Choroid plexus epithelial cell (primary cell): ENCODE data around the gene CAPN9.
"Not testable (repeated sequence)": the region's sequence is repeated elsewhere in the genome, so short reads cannot be mapped to it uniquely, and the experiment has no call there.

Experiments
- DNase-seq: peaks from one replicate; pipeline ENCODE4 v3.0.0-alpha.2; 2010; ENCODE audit warnings: low read depth
- H3K4me3 ChIP-seq: 2 replicates; pipeline ENCODE4 v1.5.1; 2011; ENCODE audit warnings: low read depth, mild to moderate bottlenecking, control low read depth, low read length, moderate library complexity
- TF ChIP-seq, protein P1 (sequence below): conservative IDR thresholded peaks from 2 replicates; pipeline ENCODE4 v1.5.1; 2011; ENCODE audit warnings: low read depth, mild to moderate bottlenecking, control low read depth, inconsistent platforms, low read length, moderate library complexity

The CAPN9 gene

DNA sequence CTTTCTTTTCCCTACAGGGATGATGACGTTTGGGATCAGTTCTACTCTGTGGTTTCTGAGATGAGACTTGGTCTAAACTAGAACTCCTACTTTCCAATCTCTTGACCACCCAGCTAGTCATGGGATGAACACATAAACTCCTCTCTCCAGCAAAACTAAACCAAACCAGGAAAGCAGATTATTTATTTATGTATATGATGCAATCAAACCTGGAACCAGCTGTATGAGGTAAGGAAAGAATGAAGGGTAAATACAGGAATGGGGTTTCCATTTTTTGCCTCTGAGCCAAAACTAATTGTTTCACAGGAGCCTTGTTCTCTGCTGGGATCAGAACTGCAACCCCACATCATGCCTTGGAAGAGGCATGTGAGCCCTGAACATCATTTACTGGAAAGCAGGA, 29.9 kb upstream of the CAPN9 start:
- DNase-seq = no peak
- TF ChIP-seq, protein P1, sequence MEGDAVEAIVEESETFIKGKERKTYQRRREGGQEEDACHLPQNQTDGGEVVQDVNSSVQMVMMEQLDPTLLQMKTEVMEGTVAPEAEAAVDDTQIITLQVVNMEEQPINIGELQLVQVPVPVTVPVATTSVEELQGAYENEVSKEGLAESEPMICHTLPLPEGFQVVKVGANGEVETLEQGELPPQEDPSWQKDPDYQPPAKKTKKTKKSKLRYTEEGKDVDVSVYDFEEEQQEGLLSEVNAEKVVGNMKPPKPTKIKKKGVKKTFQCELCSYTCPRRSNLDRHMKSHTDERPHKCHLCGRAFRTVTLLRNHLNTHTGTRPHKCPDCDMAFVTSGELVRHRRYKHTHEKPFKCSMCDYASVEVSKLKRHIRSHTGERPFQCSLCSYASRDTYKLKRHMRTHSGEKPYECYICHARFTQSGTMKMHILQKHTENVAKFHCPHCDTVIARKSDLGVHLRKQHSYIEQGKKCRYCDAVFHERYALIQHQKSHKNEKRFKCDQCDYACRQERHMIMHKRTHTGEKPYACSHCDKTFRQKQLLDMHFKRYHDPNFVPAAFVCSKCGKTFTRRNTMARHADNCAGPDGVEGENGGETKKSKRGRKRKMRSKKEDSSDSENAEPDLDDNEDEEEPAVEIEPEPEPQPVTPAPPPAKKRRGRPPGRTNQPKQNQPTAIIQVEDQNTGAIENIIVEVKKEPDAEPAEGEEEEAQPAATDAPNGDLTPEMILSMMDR = no peak
- no peak overlapping the region for H3K4me3 ChIP-seq

DNA sequence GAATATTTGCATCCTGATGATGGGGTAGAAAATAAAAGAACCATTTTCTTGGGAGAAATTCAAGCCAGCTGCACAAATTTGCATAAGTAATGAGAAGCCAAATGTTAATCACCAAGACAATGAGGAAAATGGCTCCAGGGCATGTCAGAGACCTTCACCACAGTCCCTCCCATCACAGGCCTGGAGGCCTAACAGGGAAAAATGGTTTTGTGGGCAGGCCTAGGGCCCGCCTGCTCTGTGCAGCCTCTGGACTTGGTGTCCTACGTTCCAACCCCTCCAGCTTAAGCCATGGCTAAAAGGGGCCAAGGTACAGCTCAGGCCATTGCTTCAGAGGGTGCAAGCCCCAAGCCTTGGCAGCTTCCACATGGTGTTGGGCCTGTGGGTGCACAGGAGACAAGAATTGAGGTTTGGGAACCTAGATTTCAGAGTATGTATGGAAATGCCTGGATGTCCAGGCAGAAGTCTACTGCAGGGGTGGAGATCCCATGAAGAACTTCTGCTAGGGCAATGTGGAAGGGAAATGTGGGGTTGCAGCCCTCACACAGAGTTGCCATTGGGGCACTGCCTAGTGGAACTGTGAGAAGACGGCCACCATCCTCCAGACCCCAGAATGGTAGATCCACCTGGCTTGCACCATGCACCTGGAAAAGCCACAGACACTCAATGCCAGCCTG, 25.2 kb upstream of the CAPN9 start:
- H3K4me3 ChIP-seq, DNase-seq: not testable (repeated sequence)

DNA sequence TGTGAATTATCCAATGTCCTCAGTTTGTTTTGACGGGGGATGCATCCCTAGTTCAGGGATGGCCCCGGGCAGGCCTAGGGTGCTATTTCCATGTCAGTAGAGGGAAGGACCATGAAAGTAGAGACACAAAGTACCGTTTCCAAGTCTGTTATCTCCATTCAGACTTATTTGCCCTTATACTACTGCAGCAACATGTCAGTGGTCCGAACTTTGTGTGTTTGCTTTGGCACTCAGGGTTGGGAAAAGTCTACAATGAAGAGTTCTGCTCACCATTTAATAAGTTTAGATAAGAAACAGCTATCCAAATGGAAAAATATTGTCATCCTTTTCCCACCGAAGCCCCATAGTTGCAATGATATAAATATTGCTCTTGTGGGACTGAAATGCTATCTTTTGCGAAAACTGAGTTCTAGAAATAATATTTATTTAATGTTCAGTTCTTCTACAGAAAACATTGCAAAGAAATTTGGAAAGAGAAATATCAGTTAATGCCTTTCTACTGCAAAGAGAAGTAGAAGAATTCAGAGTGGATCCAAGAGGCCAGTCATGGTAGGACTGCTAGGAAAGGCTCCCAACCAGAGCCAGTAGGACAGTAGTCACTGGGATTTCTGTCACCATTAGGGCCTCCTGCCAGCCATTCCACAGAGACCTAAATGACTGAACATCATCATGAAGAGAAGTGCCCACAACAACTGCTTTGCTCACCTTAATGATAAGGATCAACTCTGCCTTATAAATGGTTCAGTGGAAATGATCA, 21.8 kb upstream of the CAPN9 start:
- DNase-seq = no peak
- H3K4me3 ChIP-seq = no peak overlapping the region
- TF ChIP-seq, protein P1 = no peak

DNA sequence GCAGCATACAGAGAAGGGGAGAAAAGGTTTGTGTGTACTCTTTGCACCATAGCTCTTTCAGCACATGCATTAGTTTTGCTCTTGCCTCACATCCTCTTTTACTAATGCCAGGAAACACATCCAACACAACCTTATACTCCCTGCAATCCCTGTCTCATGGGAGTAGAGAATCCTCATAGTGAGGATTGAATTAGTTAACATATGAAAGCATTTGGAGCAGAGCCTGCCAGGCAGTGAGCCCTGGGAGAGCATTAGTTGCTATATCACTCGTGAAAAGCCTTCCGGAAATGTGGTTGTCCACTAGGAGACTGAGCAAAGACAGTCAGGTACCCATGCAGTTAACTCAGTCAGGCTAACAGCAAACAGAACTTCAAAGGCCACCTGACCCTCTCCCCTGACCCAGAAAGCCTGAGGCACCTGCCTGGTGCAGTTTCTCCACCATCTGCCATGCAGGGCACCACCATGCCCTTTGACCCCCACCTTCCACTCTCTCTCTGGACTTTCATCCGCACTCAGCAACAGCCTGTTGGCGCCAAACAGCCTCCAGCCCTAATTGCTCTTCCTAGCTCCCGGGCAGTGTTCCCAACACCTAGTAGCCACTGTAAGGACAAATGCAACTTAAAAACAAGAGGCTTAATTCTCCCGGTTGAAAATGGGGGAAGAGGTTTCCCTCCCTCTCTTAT, 18.3 kb upstream of the CAPN9 start:
- H3K4me3 ChIP-seq = no peak overlapping the region
- TF ChIP-seq, protein P1 = no peak
- no peak for DNase-seq

DNA sequence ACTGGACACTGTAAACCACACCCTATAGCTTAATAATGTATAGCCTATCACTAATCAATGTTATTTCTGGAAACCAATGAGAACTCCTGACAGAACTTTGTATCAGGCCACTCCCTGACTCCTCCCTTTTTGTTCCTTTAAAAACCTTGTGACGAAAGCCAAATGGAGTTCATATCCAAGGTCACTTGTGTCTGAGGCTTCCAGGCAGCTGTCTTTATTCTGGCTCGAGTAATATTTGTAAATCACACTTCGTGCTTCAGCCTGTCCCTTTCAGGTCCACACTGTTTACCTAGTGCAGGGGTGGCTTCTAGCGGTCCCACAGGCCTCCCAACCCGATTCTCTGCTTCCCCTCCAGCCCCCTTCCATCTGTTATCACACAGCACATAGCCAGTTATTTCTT, 16.2 kb upstream of the CAPN9 start:
- no peak overlapping the region for H3K4me3 ChIP-seq
- TF ChIP-seq, protein P1 = no peak
- no peak for DNase-seq

DNA sequence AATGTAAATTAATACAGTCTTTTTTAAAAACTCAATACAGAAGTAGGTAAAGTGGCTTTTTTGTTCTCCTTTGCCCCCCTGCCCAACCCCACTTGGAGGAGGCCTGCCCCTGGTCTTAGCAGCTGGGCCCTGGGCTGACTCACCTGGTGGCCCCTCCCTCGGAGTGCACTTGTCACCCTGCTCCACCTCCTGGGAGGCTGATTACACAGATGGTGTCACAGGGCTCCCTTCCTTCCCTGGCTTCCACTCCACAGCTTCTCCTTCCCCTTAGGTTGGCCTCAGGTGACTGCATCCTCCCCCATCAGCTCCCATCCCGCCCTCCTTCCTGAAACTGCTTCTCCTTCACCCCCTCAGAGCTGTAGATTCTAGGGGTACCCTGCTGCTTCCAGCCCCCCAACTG, 11.7 kb upstream of the CAPN9 start:
- H3K4me3 ChIP-seq = no peak overlapping the region
- no peak for DNase-seq
- TF ChIP-seq, protein P1 = no peak

DNA sequence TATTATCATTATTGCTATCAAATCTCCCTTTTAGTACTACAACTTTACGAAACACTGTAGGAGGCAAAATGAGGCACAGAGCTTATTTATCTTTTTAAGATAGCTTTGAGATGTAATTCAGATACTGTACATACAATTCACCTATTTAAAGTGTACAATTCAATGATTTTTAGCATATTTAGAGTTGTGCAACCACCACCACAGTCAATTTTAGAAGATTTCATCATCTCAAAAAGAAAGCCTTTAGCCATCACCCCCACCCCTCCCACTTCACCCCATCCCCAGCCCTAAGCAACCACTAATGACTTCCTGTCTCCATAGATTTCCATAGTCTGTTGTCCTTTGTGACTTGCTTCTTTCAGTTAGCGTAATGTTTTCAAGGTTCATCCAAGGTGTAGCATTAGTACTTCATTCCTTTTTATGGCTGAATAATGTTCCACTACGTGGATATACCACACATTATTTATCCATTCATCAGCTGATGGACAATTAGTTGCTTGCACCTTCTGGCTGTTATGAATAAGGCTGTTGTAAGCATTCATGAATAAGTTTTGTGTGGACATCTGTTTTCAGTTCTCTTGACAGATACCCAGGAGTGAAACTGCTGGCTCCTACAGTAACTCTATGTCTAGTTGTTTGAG, 9.4 kb upstream of the CAPN9 start:
- TF ChIP-seq, protein P1 = no peak
- DNase-seq = no peak
- H3K4me3 ChIP-seq = no peak overlapping the region
